Activated effector memory CD4-positive, alpha-beta T cell treated with anti-CD3 and anti-CD28 coated beads, Interleukin-2, amount 50 U/mL, for 16 hours (primary cell): ENCODE measurements around the gene OPCML.

ENCODE experiments used
- DNase-seq: peaks from one replicate; pipeline ENCODE4 v3.0.0-alpha.2; 2020

OPCML gene

GRCh38 chr11:132639986-132640385 lies 892.3 kb downstream of the OPCML start:
- DNase-seq = no peak

- DNase-seq = no peak
Measured at GRCh38 chr11:132639403-132639802, 892.9 kb downstream of the OPCML start.

GRCh38 chr11:132638423-132638822 lies 893.9 kb downstream of the OPCML start:
- DNase-seq = no peak

GRCh38 chr11:132636523-132636922 lies 895.8 kb downstream of the OPCML start:
- no peak for DNase-seq

- no peak for DNase-seq
Measured at GRCh38 chr11:132632641-132633124, 899.6 kb downstream of the OPCML start.

GRCh38 chr11:132631989-132632388 lies 900.3 kb downstream of the OPCML start:
- no peak for DNase-seq

GRCh38 chr11:132627981-132628380 lies 904.3 kb downstream of the OPCML start:
- no peak for DNase-seq

GRCh38 chr11:132626446-132626845 lies 905.9 kb downstream of the OPCML start:
- DNase-seq = no peak

GRCh38 chr11:132623511-132623910 lies 908.8 kb downstream of the OPCML start:
- DNase-seq = no peak

GRCh38 chr11:132621976-132622580 lies 910.2 kb downstream of the OPCML start:
- DNase-seq = no peak

GRCh38 chr11:132620423-132620822 lies 911.9 kb downstream of the OPCML start:
- DNase-seq = no peak

- DNase-seq = no peak
Measured at GRCh38 chr11:132610791-132611190, 921.5 kb downstream of the OPCML start.

- DNase-seq = no peak
Measured at GRCh38 chr11:132610216-132610615, 922.1 kb downstream of the OPCML start.

GRCh38 chr11:132607575-132607974 lies 924.7 kb downstream of the OPCML start:
- no peak for DNase-seq

GRCh38 chr11:132605825-132606570 lies 926.3 kb downstream of the OPCML start:
- DNase-seq = no peak

- no peak for DNase-seq
Measured at GRCh38 chr11:132604431-132604830, 927.9 kb downstream of the OPCML start.

GRCh38 chr11:132601875-132602274 lies 930.4 kb downstream of the OPCML start:
- DNase-seq = no peak

GRCh38 chr11:132595711-132596134 lies 936.6 kb downstream of the OPCML start:
- DNase-seq = no peak

- DNase-seq = no peak
Measured at GRCh38 chr11:132595246-132595645, 937.1 kb downstream of the OPCML start.

GRCh38 chr11:132590986-132591385 lies 941.3 kb downstream of the OPCML start:
- no peak for DNase-seq

- DNase-seq = no peak
Measured at GRCh38 chr11:132590554-132590953, 941.7 kb downstream of the OPCML start.

- no peak for DNase-seq
Measured at GRCh38 chr11:132589791-132590190, 942.5 kb downstream of the OPCML start.

GRCh38 chr11:132588366-132588765 lies 943.9 kb downstream of the OPCML start:
- no peak for DNase-seq

- DNase-seq = no peak
Measured at GRCh38 chr11:132587716-132588115, 944.6 kb downstream of the OPCML start.

GRCh38 chr11:132586801-132587200 lies 945.5 kb downstream of the OPCML start:
- no peak for DNase-seq
